Measurements from ENCODE around the gene PFKFB3. TPM values are rescaled to one million over a fixed set of nuclear protein-coding genes. Genes with fewer than 3 reads are reported as not detected.
A peak's percentile ranks its signal among the peaks of the same experiment; 100 is the strongest.

Gene PFKFB3
- total RNA-seq, 1 donor from 2014 or later, result 52.4 TPM

GRCh38 chr10:6171881-6172695 is 30.6 kb upstream of the PFKFB3 start:
- no peak overlapping the region for H3K27ac Mint-ChIP-seq (ENCODE audit: unreplicated experiment)
- Histone ChIP-seq H3K4me1 (ENCODE audit: insufficient read depth, low read length) (peaks cover 25% of the 10 kb centered on the region), H3K4me2 (ENCODE audit: low read length) (peak overlapping the region; percentile 76), H3K9me3 (ENCODE audit: insufficient read depth, low read depth, low read length) (no peaks in the 10 kb centered on the region), H3K4me3 (ENCODE audit: insufficient read depth, low read depth, low read length) (peak overlapping the region; percentile 1), H3K27ac (ENCODE audit: low read depth, low read length) (peak overlapping the region; percentile 49), H3K27me3 (ENCODE audit: insufficient read depth, low read length) (no peaks in the 10 kb centered on the region), H3K9ac (ENCODE audit: low read length) (no peak overlapping the region), H2AFZ (ENCODE audit: low read depth, low read length) (no peak overlapping the region), H3K79me2 (ENCODE audit: insufficient read depth, low read length) (peaks cover 79% of the 10 kb centered on the region), H3K36me3 (ENCODE audit: insufficient read depth, low read length) (no peaks in the 10 kb centered on the region), H4K20me1 (ENCODE audit: insufficient read depth, low read length) (peaks cover 89% of the 10 kb centered on the region)
- no peaks in the 10 kb centered on the region for H3K9me3 Mint-ChIP-seq (ENCODE audit: unreplicated experiment)
- H3K36me3 Mint-ChIP-seq (ENCODE audit: low read depth, unreplicated experiment), result peaks cover 16% of the 10 kb centered on the region
- peak; percentile 94 for DNase-seq (ENCODE audit: low read depth)
- H3K4me3 Mint-ChIP-seq (ENCODE audit: unreplicated experiment), result no peak overlapping the region
- peak; percentile 29 for FAIRE-seq
- peaks cover 22% of the 10 kb centered on the region for H3K4me1 Mint-ChIP-seq (ENCODE audit: low read depth, unreplicated experiment)
- no peaks in the 10 kb centered on the region for H3K27me3 Mint-ChIP-seq (ENCODE audit: low read depth, unreplicated experiment)
- TF ChIP-seq CTCF (IDR thresholded peaks at IDR 0.05; ENCODE audit: insufficient read depth, low read depth, low read length), result no peak
- no peak for TF ChIP-seq EZH2 (IDR thresholded peaks at IDR 0.05; ENCODE audit: insufficient read depth, low read length)

DNA sequence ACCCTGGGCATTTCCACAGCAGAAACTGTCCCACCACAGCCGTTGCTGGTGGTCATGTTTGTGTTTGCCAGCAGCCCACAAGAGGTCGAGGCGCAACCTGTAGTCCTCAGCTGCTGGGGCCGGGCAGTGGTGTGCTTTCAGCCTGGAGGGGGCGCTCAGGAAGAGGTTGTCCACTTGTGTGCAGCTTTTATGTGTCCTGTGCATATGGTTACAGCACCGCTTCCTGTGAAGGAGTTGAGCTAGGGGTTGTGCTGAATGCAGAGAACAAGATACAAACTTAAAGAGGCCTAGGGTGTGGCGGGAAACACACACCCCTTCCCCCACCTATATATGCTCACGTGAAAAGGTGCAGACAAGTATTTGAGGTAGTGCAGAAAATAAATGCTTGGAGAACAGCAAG is 29.5 kb upstream of the PFKFB3 start:
- no peak overlapping the region for H3K4me3 ChIP-seq (ENCODE audit: insufficient read depth, low read depth, low read length)
- TF ChIP-seq CTCF (IDR thresholded peaks at IDR 0.05; ENCODE audit: insufficient read depth, low read depth, low read length) (no peak), EZH2 (IDR thresholded peaks at IDR 0.05; ENCODE audit: insufficient read depth, low read length) (no peak)
- DNase-seq (ENCODE audit: low read depth), result no peak
- peaks cover 76% of the 10 kb centered on the region for H3K79me2 ChIP-seq (ENCODE audit: insufficient read depth, low read length)
- H3K4me1 ChIP-seq (ENCODE audit: insufficient read depth, low read length), result peaks cover 25% of the 10 kb centered on the region
- H3K27ac ChIP-seq (ENCODE audit: low read depth, low read length), result no peak overlapping the region
- no peak overlapping the region for H3K27ac Mint-ChIP-seq (ENCODE audit: unreplicated experiment)
- H2AFZ ChIP-seq (ENCODE audit: low read depth, low read length), result no peak overlapping the region
- H3K9me3 Mint-ChIP-seq (ENCODE audit: unreplicated experiment), result no peaks in the 10 kb centered on the region
- no peak overlapping the region for H3K9ac ChIP-seq (ENCODE audit: low read length)
- H3K36me3 Mint-ChIP-seq (ENCODE audit: low read depth, unreplicated experiment), result peaks cover 13% of the 10 kb centered on the region
- H3K27me3 ChIP-seq (ENCODE audit: insufficient read depth, low read length), result no peaks in the 10 kb centered on the region
- peaks cover 21% of the 10 kb centered on the region for H3K4me1 Mint-ChIP-seq (ENCODE audit: low read depth, unreplicated experiment)
- no peaks in the 10 kb centered on the region for H3K9me3 ChIP-seq (ENCODE audit: insufficient read depth, low read depth, low read length)
- H3K4me3 Mint-ChIP-seq (ENCODE audit: unreplicated experiment), result no peak overlapping the region
- H3K4me2 ChIP-seq (ENCODE audit: low read length), result no peak overlapping the region
- no peaks in the 10 kb centered on the region for H3K36me3 ChIP-seq (ENCODE audit: insufficient read depth, low read length)
- no peak for FAIRE-seq
- H4K20me1 ChIP-seq (ENCODE audit: insufficient read depth, low read length), result peaks cover 90% of the 10 kb centered on the region
- no peaks in the 10 kb centered on the region for H3K27me3 Mint-ChIP-seq (ENCODE audit: low read depth, unreplicated experiment)

Measured in astrocyte (in vitro differentiated cells and primary cell).